Psoas muscle (tissue), 8 donors: ENCODE data around the gene VCX3B. TPM values are rescaled to one million over a fixed set of nuclear protein-coding genes. Genes with fewer than 3 reads are reported as not detected.
"Not testable (repeated sequence)": the region's sequence is repeated elsewhere in the genome, so short reads cannot be mapped to it uniquely, and the experiment has no call there.

Experiments
- ATAC-seq, 4 donors: fragments of 200-7000 bp; cut with Tn5 transposase; one replicate each; pipeline ENCODE4 v1.9.1; 2020; ENCODE audit warnings: moderate library complexity in 3 of 4, mild to moderate bottlenecking in 2 of 4
- DNase-seq, 2 donors: peaks; one replicate each; pipeline ENCODE4 v3.0.0-alpha.2; 2020
- H3K27ac ChIP-seq: fragments of 200-600 bp; one replicate; pipeline ENCODE4 v1.8.0; 2022
- H3K27me3 ChIP-seq, 3 donors: fragments of 200-600 bp in 1 of 3; one replicate each; pipeline versions ENCODE4 v1.6.1 to v1.8.0; 2013 to 2022; ENCODE audit warnings: low read length in 2 of 3, mild to moderate bottlenecking in 2 of 3, moderate library complexity in 1 of 3; ENCODE audit not compliant: insufficient read depth in 3 of 3
- H3K36me3 ChIP-seq, 2 donors: fragments of 200-600 bp in 1 of 2; one replicate each; pipeline versions ENCODE4 v1.6.1 to v1.8.0; 2013 to 2022; ENCODE audit warnings: low read depth in 1 of 2, mild to moderate bottlenecking in 1 of 2, moderate library complexity in 1 of 2; ENCODE audit not compliant: insufficient read depth in 1 of 2
- H3K4me1 ChIP-seq: fragments of 200-600 bp; one replicate; pipeline ENCODE4 v1.8.0; 2022
- H3K4me3 ChIP-seq: fragments of 200-600 bp; one replicate; pipeline ENCODE4 v1.8.0; 2022; ENCODE audit warnings: mild to moderate bottlenecking
- H3K9me3 ChIP-seq: fragments of 200-600 bp; one replicate; pipeline ENCODE4 v1.8.0; 2022
- CTCF ChIP-seq: fragments of 200-600 bp; IDR thresholded peaks from one replicate; pipeline ENCODE4 v1.8.0; 2022; ENCODE audit warnings: antibody characterized with exemption
- WGBS, 3 donors: extraction: QIAGEN DNeasy Blood & Tissue Kit; methylation state at CpG; one replicate each; pipeline versions ENCODE4 v1.1.6 to v1.1.7; 2013; 5-methylcytosine and 5-hydroxymethylcytosine counted together
- intact Hi-C, 2 donors: fragments of 100-400 bp; cut with DNase I; formaldehyde crosslinking; loops; one replicate each; pipeline versions ENCODE4 v1.11.0 to v1.14.2; 2022
- long read RNA-seq, 2 donors: library from polyadenylated mRNA; unstranded; transcript quantifications; one replicate each; pipeline ENCODE4 v2.0.0, GENCODE V29; 2021
- polyA plus RNA-seq, 3 donors: library from polyadenylated mRNA; stranded (reverse); fragments of 200-250 nt; gene quantifications; one replicate each; pipeline ENCODE4 v1.2.3, GENCODE V29; 2013
- total RNA-seq, 4 donors: library from RNA; stranded (reverse); fragmentation: NEBNext Ultra II Directional in 2 of 4; extraction: Animal tissue kit (Norgen Biotek cat#: 25700) in 2 of 4; gene quantifications; one replicate each; pipeline versions ENCODE4 v1.2.1 to v1.2.4, GENCODE V29; 2021 to 2023
- donor health status: healthy with polysubstance abuse.
- donor health status: DM: no; HTN: no; CAD: no; lungs with moderate emphysema.
- donor health status: Bipolar disorder and iron deficiency.
- donor health status: healthy.
- donor health status: DM: yes; HTN: yes; CAD: no.
- donor health status: DM: no; HTN: no; CAD: no.
- donor health status: DM: no; HTN: no; CAD: no.
- donor health status: DM: yes; HTN: yes; CAD: no.

VCX3B gene
- total RNA-seq: not detected
- polyA plus RNA-seq: under 1 TPM in 1 of 3 donors, not detected in 2; 0.03 TPM
- long read RNA-seq, donor 1: 0 reads
- long read RNA-seq, donor 2: 0 reads

GRCh38 chrX:8464530-8464929 lies at the start of gene VCX3B:
VCX3B (plus strand) TSS chrX:8464830; CDS start chrX:8465451, 621 bp downstream.
- DNase-seq, ATAC-seq, H3K27ac ChIP-seq, H3K27me3 ChIP-seq, H3K4me3 ChIP-seq, H3K36me3 ChIP-seq, H3K9me3 ChIP-seq, H3K4me1 ChIP-seq, intact Hi-C loops: not testable (repeated sequence)
- 85 to 95% (median 92%) methylated on average over 2 to 3 of the region's 3 CpGs for WGBS, 3 donors

GRCh38 chrX:8418301-8418700 lies 46.3 kb upstream of the VCX3B start:
- WGBS, 3 donors: 80 to 89% (median 84%) methylated on average over 4 of the region's 4 CpGs
- Histone ChIP-seq H3K9me3 (no peaks in the 10 kb centered on the region), H3K36me3 (no peaks in the 10 kb centered on the region), H3K27ac (no peak overlapping the region), H3K4me1 (no peaks in the 10 kb centered on the region), H3K27me3 (no peaks in the 10 kb centered on the region), H3K4me3 (no peak overlapping the region)
- intact Hi-C loops: no loop called here
- no peak for ATAC-seq
- no peak for DNase-seq
- no peak for TF ChIP-seq CTCF

- DNase-seq (no peak), ATAC-seq (no peak)
- H3K9me3 ChIP-seq: no peaks in the 10 kb centered on the region
- H3K27me3 ChIP-seq: no peaks in the 10 kb centered on the region
- H3K36me3 ChIP-seq: no peaks in the 10 kb centered on the region
- intact Hi-C loops: no loop called here
- no peak for TF ChIP-seq CTCF
- H3K4me3 ChIP-seq: no peak overlapping the region
- H3K4me1 ChIP-seq: no peaks in the 10 kb centered on the region
- H3K27ac ChIP-seq: no peak overlapping the region
- WGBS, 3 donors: 66 to 79% (median 67%) methylated on average over 1 of the region's 1 CpG
Measured at GRCh38 chrX:8424912-8425311, 39.7 kb upstream of the VCX3B start.

- TF ChIP-seq CTCF: no peak
- Histone ChIP-seq H3K4me1 (no peaks in the 10 kb centered on the region), H3K27ac (no peak overlapping the region), H3K27me3 (no peaks in the 10 kb centered on the region), H3K4me3 (no peak overlapping the region), H3K36me3 (no peaks in the 10 kb centered on the region), H3K9me3 (no peaks in the 10 kb centered on the region)
- no peak for DNase-seq
- intact Hi-C loops: no loop called here
- no peak for ATAC-seq
- 82 to 86% (median 85%) methylated on average over 6 of the region's 6 CpGs for WGBS, 3 donors
Measured at GRCh38 chrX:8429692-8430249, 34.9 kb upstream of the VCX3B start.

- no peak for TF ChIP-seq CTCF
- Histone ChIP-seq H3K27me3 (no peaks in the 10 kb centered on the region), H3K36me3 (no peaks in the 10 kb centered on the region), H3K27ac (no peak overlapping the region), H3K9me3 (no peaks in the 10 kb centered on the region), H3K4me3 (no peak overlapping the region), H3K4me1 (no peaks in the 10 kb centered on the region)
- 86 to 90% (median 88%) methylated on average over 3 of the region's 3 CpGs for WGBS, 3 donors
- DNase-seq (no peak), ATAC-seq (no peak)
- intact Hi-C loops: no loop called here
Measured at GRCh38 chrX:8430444-8430843, 34.2 kb upstream of the VCX3B start.
